H1 (cell line): ENCODE data around the gene CDKL5.

Source experiments
- EP300 ChIP-seq, 2 experiments: IDR thresholded peaks; 1 replicate in 1 of 2; 2 replicates in 1 of 2; pipeline ENCODE4 v1.6.1; 2011 to 2012; ENCODE audit warnings: low read depth in 2 of 2, low read length in 2 of 2, mild to moderate bottlenecking in 2 of 2, borderline replicate concordance in 1 of 2, inconsistent platforms in 1 of 2, moderate library complexity in 1 of 2
- HDAC6 ChIP-seq: IDR thresholded peaks from one replicate; pipeline ENCODE4 v1.7.1; 2012; ENCODE audit warnings: low read depth, mild to moderate bottlenecking, inconsistent platforms, low read length, moderate library complexity
- JUN ChIP-seq: IDR thresholded peaks from 2 replicates; pipeline ENCODE4 v1.6.1; 2011; ENCODE audit warnings: low read depth, mild to moderate bottlenecking, improper control_type of control experiment, low read length
- JUND ChIP-seq: IDR thresholded peaks from 2 replicates; pipeline ENCODE4 v1.6.1; 2011; ENCODE audit warnings: mild to moderate bottlenecking, improper control_type of control experiment, low read length
- MAFK ChIP-seq: IDR thresholded peaks from 2 replicates; pipeline ENCODE4 v1.6.1; 2012; ENCODE audit warnings: low read depth, mild to moderate bottlenecking, improper control_type of control experiment, low read length
- POLR2A ChIP-seq, 2 experiments: IDR thresholded peaks; 1 replicate in 1 of 2; 2 replicates in 1 of 2; pipeline ENCODE4 v1.6.1; 2011; ENCODE audit warnings: low read depth in 2 of 2, low read length in 2 of 2, mild to moderate bottlenecking in 2 of 2; ENCODE audit errors: control extremely low read depth in 1 of 2
- POLR2AphosphoS5 ChIP-seq: IDR thresholded peaks from 2 replicates; pipeline ENCODE4 v1.6.1; 2011; ENCODE audit warnings: low read depth, low read length
- RAD21 ChIP-seq, 2 experiments: IDR thresholded peaks in 1 of 2; conservative IDR thresholded peaks in 1 of 2; 2 replicates each; pipeline ENCODE4 v1.6.1; 2011; ENCODE audit warnings: low read depth in 2 of 2, low read length in 2 of 2, improper control_type of control experiment in 1 of 2, inconsistent platforms in 1 of 2, mild to moderate bottlenecking in 1 of 2, moderate library complexity in 1 of 2
- RBBP5 ChIP-seq: IDR thresholded peaks from 2 replicates; pipeline ENCODE4 v1.7.1; 2012; ENCODE audit warnings: low read depth, mild to moderate bottlenecking, inconsistent platforms, low read length, moderate library complexity, borderline replicate concordance
- TF ChIP-seq, protein P1 (sequence below): IDR thresholded peaks from 2 replicates; pipeline ENCODE4 v1.6.1; 2012; ENCODE audit warnings: inconsistent platforms
- TF ChIP-seq, protein P2 (sequence below), 3 experiments: IDR thresholded peaks; 1 replicate in 2 of 3; 2 replicates in 1 of 3; pipeline versions ENCODE4 v1.5.1 to v1.6.1; 2011; ENCODE audit warnings: low read length in 3 of 3, mild to moderate bottlenecking in 3 of 3, inconsistent platforms in 2 of 3, low read depth in 1 of 3, moderate library complexity in 1 of 3; ENCODE audit not compliant: insufficient read depth in 1 of 3; ENCODE audit errors: control extremely low read depth in 1 of 3

DNA sequence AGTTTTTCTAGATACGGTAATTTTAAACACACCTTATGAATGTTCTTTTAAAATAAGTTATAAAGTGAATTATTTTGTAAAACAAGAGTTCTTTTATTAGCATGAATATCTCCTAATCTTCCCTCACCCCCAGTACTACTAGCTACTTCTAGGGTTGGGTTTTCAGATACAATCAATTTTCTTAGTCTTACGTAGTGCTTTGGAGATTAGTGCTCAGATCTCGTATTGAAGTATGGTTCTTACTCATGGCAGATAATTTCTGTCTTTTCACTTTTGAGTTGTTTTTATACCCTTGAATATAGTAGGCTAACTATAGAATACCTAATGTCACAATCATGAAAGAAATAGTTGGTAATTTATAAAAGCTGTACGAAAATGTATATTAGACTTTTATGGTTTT, 43.2 kb downstream of the CDKL5 start:
- TF ChIP-seq MAFK = no peak
- TF ChIP-seq EP300 (IDR thresholded peaks at IDR 0.05; ENCODE audit: borderline replicate concordance in 1 of 2, low read depth in 2 of 2, low read length in 2 of 2) = no peak
- TF ChIP-seq POLR2AphosphoS5 = no peak
- TF ChIP-seq RAD21 (IDR thresholded peaks at IDR 0.05 in 1 of 2, conservative IDR thresholded peaks at IDR 0.05 in 1 of 2; ENCODE audit: low read depth in 2 of 2, low read length in 2 of 2) = no peak
- TF ChIP-seq, protein P1, sequence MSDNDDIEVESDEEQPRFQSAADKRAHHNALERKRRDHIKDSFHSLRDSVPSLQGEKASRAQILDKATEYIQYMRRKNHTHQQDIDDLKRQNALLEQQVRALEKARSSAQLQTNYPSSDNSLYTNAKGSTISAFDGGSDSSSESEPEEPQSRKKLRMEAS = no peak
- TF ChIP-seq RBBP5 = no peak
- TF ChIP-seq, protein P2, sequence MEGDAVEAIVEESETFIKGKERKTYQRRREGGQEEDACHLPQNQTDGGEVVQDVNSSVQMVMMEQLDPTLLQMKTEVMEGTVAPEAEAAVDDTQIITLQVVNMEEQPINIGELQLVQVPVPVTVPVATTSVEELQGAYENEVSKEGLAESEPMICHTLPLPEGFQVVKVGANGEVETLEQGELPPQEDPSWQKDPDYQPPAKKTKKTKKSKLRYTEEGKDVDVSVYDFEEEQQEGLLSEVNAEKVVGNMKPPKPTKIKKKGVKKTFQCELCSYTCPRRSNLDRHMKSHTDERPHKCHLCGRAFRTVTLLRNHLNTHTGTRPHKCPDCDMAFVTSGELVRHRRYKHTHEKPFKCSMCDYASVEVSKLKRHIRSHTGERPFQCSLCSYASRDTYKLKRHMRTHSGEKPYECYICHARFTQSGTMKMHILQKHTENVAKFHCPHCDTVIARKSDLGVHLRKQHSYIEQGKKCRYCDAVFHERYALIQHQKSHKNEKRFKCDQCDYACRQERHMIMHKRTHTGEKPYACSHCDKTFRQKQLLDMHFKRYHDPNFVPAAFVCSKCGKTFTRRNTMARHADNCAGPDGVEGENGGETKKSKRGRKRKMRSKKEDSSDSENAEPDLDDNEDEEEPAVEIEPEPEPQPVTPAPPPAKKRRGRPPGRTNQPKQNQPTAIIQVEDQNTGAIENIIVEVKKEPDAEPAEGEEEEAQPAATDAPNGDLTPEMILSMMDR (IDR thresholded peaks at IDR 0.05; ENCODE audit: control extremely low read depth in 1 of 3, insufficient read depth in 1 of 3, low read depth in 1 of 3, low read length in 3 of 3) = no peak
- TF ChIP-seq POLR2A (IDR thresholded peaks at IDR 0.05; ENCODE audit: control extremely low read depth in 1 of 2, low read depth in 2 of 2, low read length in 2 of 2) = no peak
- TF ChIP-seq HDAC6 = no peak
- TF ChIP-seq JUND = no peak
- no peak for TF ChIP-seq JUN
